HEK293 (cell line): ENCODE data around the gene TMED1.

Experiments used
- CTCF ChIA-PET: fragments of 350-600 bp; formaldehyde crosslinking; extraction: SDS; loops from one replicate; lab custom pipeline; 2021; ENCODE audit warnings: antibody characterized with exemption; lab: Yijun Ruan, JAX
- POLR2A ChIA-PET: fragments of 300-600 bp; formaldehyde crosslinking; extraction: SDS; loops from one replicate; lab custom pipeline; 2020; ENCODE audit warnings: antibody characterized with exemption, inconsistent platforms; lab: Yijun Ruan, JAX
- H3K27ac ChIP-seq: fragments of 200-500 bp; sonication (Bioruptor generic); 2 replicates; pipeline ENCODE4 v1.5.1; 2014; ENCODE audit warnings: low read depth, low read length, control low read depth, inconsistent platforms; ENCODE audit errors: extremely low read depth
- H3K36me3 ChIP-seq, 2 experiments: fragments of 200-500 bp in 1 of 2; sonication (Bioruptor generic) in 1 of 2; 1 replicate in 1 of 2; 2 replicates in 1 of 2; pipeline ENCODE4 v1.5.1; 2014 to 2017; ENCODE audit warnings: inconsistent platforms in 2 of 2, low read length in 2 of 2; ENCODE audit not compliant: control insufficient read depth in 2 of 2, insufficient read depth in 1 of 2
- H3K4me1 ChIP-seq: fragments of 200-500 bp; sonication (Bioruptor generic); 2 replicates; pipeline ENCODE4 v1.5.1; 2014; ENCODE audit warnings: mild to moderate bottlenecking, low read length, inconsistent platforms; ENCODE audit not compliant: control insufficient read depth, insufficient read depth
- H3K4me3 ChIP-seq: 2 replicates; pipeline ENCODE4 v1.5.1; 2011; ENCODE audit warnings: low read depth, mild to moderate bottlenecking, control low read depth, low read length, moderate library complexity
- H3K9me3 ChIP-seq: fragments of 200-500 bp; sonication (Bioruptor generic); 2 replicates; pipeline ENCODE4 v1.5.1; 2014; ENCODE audit warnings: low read depth, low read length, inconsistent platforms; ENCODE audit not compliant: control insufficient read depth, insufficient read depth
- HOXA7 ChIP-seq: sonication (generic); formaldehyde crosslinking; IDR thresholded peaks from 2 replicates; pipeline ENCODE4 v1.8.1; 2022; ENCODE audit warnings: missing genetic modification reagents, borderline replicate concordance
- KLF8 ChIP-seq: fragments of 450-650 bp; formaldehyde crosslinking; IDR thresholded peaks from 2 replicates; pipeline ENCODE4 v1.5.1; 2016; ENCODE audit warnings: missing biosample characterization, missing genetic modification characterization
- ZBTB8A ChIP-seq: fragments of 450-650 bp; formaldehyde crosslinking; IDR thresholded peaks from 2 replicates; pipeline ENCODE4 v1.5.1; 2016; ENCODE audit warnings: missing biosample characterization, missing genetic modification characterization
- ZNF600 ChIP-seq: fragments of 450-650 bp; formaldehyde crosslinking; IDR thresholded peaks from 2 replicates; pipeline ENCODE4 v1.5.1; 2016; ENCODE audit warnings: missing biosample characterization, missing genetic modification characterization
- ZNF664 ChIP-seq: fragments of 450-650 bp; formaldehyde crosslinking; IDR thresholded peaks from 2 replicates; pipeline ENCODE4 v1.5.1; 2016; ENCODE audit warnings: missing biosample characterization, missing genetic modification characterization
- ZNF76 ChIP-seq: fragments of 450-650 bp; formaldehyde crosslinking; IDR thresholded peaks from 2 replicates; pipeline ENCODE4; 2016; ENCODE audit warnings: low read depth, missing biosample characterization, missing genetic modification characterization, borderline replicate concordance
- ZNF830 ChIP-seq: fragments of 450-650 bp; IDR thresholded peaks from 2 replicates; pipeline ENCODE4 v1.5.0; 2018; ENCODE audit warnings: missing biosample characterization, missing genetic modification characterization, low read depth, mild to moderate bottlenecking, moderate library complexity
- TF ChIP-seq, protein P1 (sequence below): fragments of 450-650 bp; formaldehyde crosslinking; IDR thresholded peaks from 2 replicates; pipeline ENCODE4 v1.5.1; 2017; ENCODE audit warnings: missing biosample characterization, missing genetic modification characterization
- TF ChIP-seq, protein P2 (sequence below): fragments of 450-650 bp; formaldehyde crosslinking; IDR thresholded peaks from 2 replicates; pipeline ENCODE4 v1.5.1; 2017; ENCODE audit warnings: missing biosample characterization, missing genetic modification characterization
- TF ChIP-seq, protein P3 (sequence below): fragments of 450-650 bp; formaldehyde crosslinking; IDR thresholded peaks from 2 replicates; pipeline ENCODE4 v1.5.1; 2017; ENCODE audit warnings: missing biosample characterization, missing genetic modification characterization
- TF ChIP-seq, protein P4 (sequence below): IDR thresholded peaks from 2 replicates; pipeline ENCODE4 v1.6.1; 2011; ENCODE audit warnings: mild to moderate bottlenecking, low read depth, low read length, borderline replicate concordance
- TF ChIP-seq, protein P5 (sequence below): fragments of 450-650 bp; formaldehyde crosslinking; IDR thresholded peaks from 2 replicates; pipeline ENCODE4 v1.5.1; 2016; ENCODE audit warnings: missing biosample characterization, missing genetic modification characterization
- TF ChIP-seq, protein P6 (sequence below): fragments of 450-650 bp; formaldehyde crosslinking; IDR thresholded peaks from 2 replicates; pipeline ENCODE4 v1.5.1; 2016; ENCODE audit warnings: missing biosample characterization, missing genetic modification characterization
- TF ChIP-seq, protein P7 (sequence below): fragments of 450-650 bp; formaldehyde crosslinking; IDR thresholded peaks from 2 replicates; pipeline ENCODE4 v1.5.1; 2016; ENCODE audit warnings: missing biosample characterization, missing genetic modification characterization
- TF ChIP-seq, protein P8 (sequence below): fragments of 450-650 bp; formaldehyde crosslinking; IDR thresholded peaks from 2 replicates; pipeline ENCODE4; 2016; ENCODE audit warnings: missing biosample characterization, missing genetic modification characterization
- TF ChIP-seq, protein P9 (sequence below): fragments of 450-650 bp; formaldehyde crosslinking; IDR thresholded peaks from 2 replicates; pipeline ENCODE4 v1.5.1; 2016; ENCODE audit warnings: missing biosample characterization, missing genetic modification characterization

The TMED1 gene

DNA sequence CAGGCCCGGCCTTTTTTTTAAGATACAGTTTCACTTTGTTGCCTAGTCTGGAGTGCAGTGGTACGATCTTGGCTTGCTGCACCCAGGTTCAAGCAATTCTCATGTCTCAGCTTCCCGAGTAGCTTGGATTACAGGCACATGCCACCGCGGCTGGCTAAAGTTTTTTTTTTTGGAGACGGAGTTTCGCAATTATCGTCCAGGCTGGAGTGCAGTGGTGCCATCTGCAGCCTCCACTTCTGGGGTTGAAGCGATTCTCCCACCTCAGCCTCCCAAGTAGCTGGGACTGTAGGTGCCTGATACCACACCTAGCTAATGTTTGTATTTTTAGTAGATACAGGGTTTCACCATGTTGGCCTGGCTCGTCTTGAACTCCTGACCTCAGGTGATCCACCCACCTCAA, 30.5 kb upstream of the TMED1 start:
- Histone ChIP-seq H3K4me3 (no peak overlapping the region), H3K36me3 (no peaks in the 10 kb centered on the region), H3K27ac (no peak overlapping the region), H3K4me1 (no peaks in the 10 kb centered on the region), H3K9me3 (no peaks in the 10 kb centered on the region)
- CTCF ChIA-PET = interaction anchor here (1.6 to 5.8 kb wide), 4 partner anchors 9 to 149 kb away, joined by 10 to 80 read pairs (median 29); partner anchors contain the start of genes DNM2 and TMED1
- TF ChIP-seq, protein P1, sequence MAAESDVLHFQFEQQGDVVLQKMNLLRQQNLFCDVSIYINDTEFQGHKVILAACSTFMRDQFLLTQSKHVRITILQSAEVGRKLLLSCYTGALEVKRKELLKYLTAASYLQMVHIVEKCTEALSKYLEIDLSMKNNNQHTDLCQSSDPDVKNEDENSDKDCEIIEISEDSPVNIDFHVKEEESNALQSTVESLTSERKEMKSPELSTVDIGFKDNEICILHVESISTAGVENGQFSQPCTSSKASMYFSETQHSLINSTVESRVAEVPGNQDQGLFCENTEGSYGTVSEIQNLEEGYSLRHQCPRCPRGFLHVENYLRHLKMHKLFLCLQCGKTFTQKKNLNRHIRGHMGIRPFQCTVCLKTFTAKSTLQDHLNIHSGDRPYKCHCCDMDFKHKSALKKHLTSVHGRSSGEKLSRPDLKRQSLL (tag by site-specific recombination) = no peak
- TF ChIP-seq, protein P2, sequence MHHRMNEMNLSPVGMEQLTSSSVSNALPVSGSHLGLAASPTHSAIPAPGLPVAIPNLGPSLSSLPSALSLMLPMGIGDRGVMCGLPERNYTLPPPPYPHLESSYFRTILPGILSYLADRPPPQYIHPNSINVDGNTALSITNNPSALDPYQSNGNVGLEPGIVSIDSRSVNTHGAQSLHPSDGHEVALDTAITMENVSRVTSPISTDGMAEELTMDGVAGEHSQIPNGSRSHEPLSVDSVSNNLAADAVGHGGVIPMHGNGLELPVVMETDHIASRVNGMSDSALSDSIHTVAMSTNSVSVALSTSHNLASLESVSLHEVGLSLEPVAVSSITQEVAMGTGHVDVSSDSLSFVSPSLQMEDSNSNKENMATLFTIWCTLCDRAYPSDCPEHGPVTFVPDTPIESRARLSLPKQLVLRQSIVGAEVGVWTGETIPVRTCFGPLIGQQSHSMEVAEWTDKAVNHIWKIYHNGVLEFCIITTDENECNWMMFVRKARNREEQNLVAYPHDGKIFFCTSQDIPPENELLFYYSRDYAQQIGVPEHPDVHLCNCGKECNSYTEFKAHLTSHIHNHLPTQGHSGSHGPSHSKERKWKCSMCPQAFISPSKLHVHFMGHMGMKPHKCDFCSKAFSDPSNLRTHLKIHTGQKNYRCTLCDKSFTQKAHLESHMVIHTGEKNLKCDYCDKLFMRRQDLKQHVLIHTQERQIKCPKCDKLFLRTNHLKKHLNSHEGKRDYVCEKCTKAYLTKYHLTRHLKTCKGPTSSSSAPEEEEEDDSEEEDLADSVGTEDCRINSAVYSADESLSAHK (tag by site-specific recombination) = no peak
- TF ChIP-seq, protein P3, sequence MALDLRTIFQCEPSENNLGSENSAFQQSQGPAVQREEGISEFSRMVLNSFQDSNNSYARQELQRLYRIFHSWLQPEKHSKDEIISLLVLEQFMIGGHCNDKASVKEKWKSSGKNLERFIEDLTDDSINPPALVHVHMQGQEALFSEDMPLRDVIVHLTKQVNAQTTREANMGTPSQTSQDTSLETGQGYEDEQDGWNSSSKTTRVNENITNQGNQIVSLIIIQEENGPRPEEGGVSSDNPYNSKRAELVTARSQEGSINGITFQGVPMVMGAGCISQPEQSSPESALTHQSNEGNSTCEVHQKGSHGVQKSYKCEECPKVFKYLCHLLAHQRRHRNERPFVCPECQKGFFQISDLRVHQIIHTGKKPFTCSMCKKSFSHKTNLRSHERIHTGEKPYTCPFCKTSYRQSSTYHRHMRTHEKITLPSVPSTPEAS (tag by site-specific recombination) = no peak
- TF ChIP-seq ZNF664 (tag by site-specific recombination) (no peak), HOXA7 (CRISPR knock-in tag) (no peak)
- TF ChIP-seq, protein P4, sequence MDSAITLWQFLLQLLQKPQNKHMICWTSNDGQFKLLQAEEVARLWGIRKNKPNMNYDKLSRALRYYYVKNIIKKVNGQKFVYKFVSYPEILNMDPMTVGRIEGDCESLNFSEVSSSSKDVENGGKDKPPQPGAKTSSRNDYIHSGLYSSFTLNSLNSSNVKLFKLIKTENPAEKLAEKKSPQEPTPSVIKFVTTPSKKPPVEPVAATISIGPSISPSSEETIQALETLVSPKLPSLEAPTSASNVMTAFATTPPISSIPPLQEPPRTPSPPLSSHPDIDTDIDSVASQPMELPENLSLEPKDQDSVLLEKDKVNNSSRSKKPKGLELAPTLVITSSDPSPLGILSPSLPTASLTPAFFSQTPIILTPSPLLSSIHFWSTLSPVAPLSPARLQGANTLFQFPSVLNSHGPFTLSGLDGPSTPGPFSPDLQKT = no peak
- POLR2A ChIA-PET = interaction anchor here (0.7 kb wide), 1 partner anchor 132 kb away, joined by 4 read pairs; no protein-coding TSS in a partner anchor

DNA sequence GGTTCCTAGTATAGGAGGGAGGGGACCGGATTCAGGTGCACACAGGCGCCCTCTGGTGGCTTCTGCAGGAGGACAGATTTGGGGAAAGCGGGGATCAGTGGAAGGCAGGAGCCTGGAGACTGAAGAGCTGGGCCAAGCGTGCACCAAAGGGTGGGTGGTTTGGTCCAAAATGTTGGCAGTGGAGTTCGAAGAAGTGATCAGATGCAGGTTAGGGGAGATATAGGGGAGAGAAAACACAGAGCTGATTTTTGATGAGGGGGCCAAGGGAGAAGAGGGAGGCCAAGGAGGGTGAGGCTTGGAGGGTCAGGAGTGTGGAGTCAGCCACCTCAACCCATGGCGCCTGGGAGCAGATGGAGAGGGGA, 28.5 kb upstream of the TMED1 start:
- no peak overlapping the region for H3K4me3 ChIP-seq
- H3K36me3 ChIP-seq = no peaks in the 10 kb centered on the region
- ChIA-PET POLR2A (interaction anchor here (0.5 to 2.4 kb wide), 6 partner anchors 11 to 147 kb away, joined by 3 to 31 read pairs (median 6); partner anchors contain the start of genes DNM2 and TMED1), CTCF (interaction anchor here (0.5 to 5.8 kb wide), 47 partner anchors 9 to 1530 kb away, joined by 3 to 98 read pairs (median 4); partner anchors contain the start of genes C19orf38, DNM2, QTRT1 and S1PR5)
- no peaks in the 10 kb centered on the region for H3K9me3 ChIP-seq
- H3K27ac ChIP-seq = no peak overlapping the region
- no peaks in the 10 kb centered on the region for H3K4me1 ChIP-seq
- TF ChIP-seq, protein P5, sequence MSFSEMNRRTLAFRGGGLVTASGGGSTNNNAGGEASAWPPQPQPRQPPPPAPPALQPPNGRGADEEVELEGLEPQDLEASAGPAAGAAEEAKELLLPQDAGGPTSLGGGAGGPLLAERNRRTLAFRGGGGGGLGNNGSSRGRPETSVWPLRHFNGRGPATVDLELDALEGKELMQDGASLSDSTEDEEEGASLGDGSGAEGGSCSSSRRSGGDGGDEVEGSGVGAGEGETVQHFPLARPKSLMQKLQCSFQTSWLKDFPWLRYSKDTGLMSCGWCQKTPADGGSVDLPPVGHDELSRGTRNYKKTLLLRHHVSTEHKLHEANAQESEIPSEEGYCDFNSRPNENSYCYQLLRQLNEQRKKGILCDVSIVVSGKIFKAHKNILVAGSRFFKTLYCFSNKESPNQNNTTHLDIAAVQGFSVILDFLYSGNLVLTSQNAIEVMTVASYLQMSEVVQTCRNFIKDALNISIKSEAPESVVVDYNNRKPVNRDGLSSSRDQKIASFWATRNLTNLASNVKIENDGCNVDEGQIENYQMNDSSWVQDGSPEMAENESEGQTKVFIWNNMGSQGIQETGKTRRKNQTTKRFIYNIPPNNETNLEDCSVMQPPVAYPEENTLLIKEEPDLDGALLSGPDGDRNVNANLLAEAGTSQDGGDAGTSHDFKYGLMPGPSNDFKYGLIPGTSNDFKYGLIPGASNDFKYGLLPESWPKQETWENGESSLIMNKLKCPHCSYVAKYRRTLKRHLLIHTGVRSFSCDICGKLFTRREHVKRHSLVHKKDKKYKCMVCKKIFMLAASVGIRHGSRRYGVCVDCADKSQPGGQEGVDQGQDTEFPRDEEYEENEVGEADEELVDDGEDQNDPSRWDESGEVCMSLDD (tag by site-specific recombination) = peak; percentile 50; the same call in 1 of the 2 replicates
- TF ChIP-seq, protein P6, sequence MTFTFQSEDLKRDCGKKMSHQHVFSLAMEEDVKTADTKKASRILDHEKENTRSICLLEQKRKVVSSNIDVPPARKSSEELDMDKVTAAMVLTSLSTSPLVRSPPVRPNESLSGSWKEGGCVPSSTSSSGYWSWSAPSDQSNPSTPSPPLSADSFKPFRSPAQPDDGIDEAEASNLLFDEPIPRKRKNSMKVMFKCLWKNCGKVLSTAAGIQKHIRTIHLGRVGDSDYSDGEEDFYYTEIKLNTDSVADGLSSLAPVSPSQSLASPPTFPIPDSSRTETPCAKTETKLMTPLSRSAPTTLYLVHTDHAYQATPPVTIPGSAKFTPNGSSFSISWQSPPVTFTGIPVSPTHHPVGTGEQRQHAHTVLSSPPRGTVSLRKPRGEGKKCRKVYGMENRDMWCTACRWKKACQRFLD (tag by site-specific recombination) = no peak
- TF ChIP-seq, protein P7, sequence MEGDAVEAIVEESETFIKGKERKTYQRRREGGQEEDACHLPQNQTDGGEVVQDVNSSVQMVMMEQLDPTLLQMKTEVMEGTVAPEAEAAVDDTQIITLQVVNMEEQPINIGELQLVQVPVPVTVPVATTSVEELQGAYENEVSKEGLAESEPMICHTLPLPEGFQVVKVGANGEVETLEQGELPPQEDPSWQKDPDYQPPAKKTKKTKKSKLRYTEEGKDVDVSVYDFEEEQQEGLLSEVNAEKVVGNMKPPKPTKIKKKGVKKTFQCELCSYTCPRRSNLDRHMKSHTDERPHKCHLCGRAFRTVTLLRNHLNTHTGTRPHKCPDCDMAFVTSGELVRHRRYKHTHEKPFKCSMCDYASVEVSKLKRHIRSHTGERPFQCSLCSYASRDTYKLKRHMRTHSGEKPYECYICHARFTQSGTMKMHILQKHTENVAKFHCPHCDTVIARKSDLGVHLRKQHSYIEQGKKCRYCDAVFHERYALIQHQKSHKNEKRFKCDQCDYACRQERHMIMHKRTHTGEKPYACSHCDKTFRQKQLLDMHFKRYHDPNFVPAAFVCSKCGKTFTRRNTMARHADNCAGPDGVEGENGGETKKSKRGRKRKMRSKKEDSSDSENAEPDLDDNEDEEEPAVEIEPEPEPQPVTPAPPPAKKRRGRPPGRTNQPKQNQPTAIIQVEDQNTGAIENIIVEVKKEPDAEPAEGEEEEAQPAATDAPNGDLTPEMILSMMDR (tag by site-specific recombination) = peak; percentile 87
- TF ChIP-seq ZNF76 (0 out of 2 replicates have a peak, but pooled peaks have one; percentile 13), ZNF830 (tag by site-specific recombination) (no peak), KLF8 (0 out of 2 replicates have a peak, but pooled peaks have one; percentile 11), ZNF600 (tag by site-specific recombination) (0 out of 2 replicates have a peak, but pooled peaks have one; percentile 9), ZBTB8A (tag by site-specific recombination) (0 out of 2 replicates have a peak, but pooled peaks have one; percentile 14)
- TF ChIP-seq, protein P8, sequence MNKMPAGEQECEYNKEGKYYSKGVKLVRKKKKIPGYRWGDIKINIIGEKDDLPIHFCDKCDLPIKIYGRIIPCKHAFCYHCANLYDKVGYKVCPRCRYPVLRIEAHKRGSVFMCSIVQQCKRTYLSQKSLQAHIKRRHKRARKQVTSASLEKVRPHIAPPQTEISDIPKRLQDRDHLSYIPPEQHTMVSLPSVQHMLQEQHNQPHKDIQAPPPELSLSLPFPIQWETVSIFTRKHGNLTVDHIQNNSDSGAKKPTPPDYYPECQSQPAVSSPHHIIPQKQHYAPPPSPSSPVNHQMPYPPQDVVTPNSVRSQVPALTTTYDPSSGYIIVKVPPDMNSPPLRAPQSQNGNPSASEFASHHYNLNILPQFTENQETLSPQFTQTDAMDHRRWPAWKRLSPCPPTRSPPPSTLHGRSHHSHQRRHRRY (tag by site-specific recombination) = no peak
- TF ChIP-seq, protein P9, sequence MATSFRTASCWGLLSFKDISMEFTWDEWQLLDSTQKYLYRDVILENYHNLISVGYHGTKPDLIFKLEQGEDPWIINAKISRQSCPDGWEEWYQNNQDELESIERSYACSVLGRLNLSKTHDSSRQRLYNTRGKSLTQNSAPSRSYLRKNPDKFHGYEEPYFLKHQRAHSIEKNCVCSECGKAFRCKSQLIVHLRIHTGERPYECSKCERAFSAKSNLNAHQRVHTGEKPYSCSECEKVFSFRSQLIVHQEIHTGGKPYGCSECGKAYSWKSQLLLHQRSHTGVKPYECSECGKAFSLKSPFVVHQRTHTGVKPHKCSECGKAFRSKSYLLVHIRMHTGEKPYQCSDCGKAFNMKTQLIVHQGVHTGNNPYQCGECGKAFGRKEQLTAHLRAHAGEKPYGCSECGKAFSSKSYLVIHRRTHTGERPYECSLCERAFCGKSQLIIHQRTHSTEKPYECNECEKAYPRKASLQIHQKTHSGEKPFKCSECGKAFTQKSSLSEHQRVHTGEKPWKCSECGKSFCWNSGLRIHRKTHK (tag by site-specific recombination) = no peak
